ENCODE results near the gene ENKD1. TPM values are rescaled to one million over a fixed set of nuclear protein-coding genes. Genes with fewer than 3 reads are reported as not detected.

Gene ENKD1
- total RNA-seq, 1 experiment from 2014 or later: 11.9 TPM

GRCh38 chr16:67683767-67684166 is 17.2 kb upstream of the ENKD1 start:
- POLR2A ChIA-PET: no interaction called here
- ATAC-seq (no peak), DNase-seq (ENCODE audit: low spot score) (no peak)
- Mint-ChIP-seq H3K27me3 (ENCODE audit: low read depth) (no peaks in the 10 kb centered on the region), H3K36me3 (peaks cover 16% of the 10 kb centered on the region), H3K27ac (no peak overlapping the region), H3K4me3 (no peak overlapping the region), H3K4me1 (no peaks in the 10 kb centered on the region), H3K9me3 (no peaks in the 10 kb centered on the region)
- CTCF ChIA-PET: interaction anchor here (1.6 kb wide), 1 partner anchor 163 kb away, joined by 5 read pairs; no protein-coding TSS in a partner anchor
- no peak for TF ChIP-seq ZNF219 (CRISPR knock-in tag; IDR thresholded peaks at IDR 0.05; ENCODE audit: borderline replicate concordance)
- no peak for TF ChIP-seq IRF2 (CRISPR knock-in tag; IDR thresholded peaks at IDR 0.05; ENCODE audit: borderline replicate concordance, low read depth)
- TF ChIP-seq SOX15 (CRISPR knock-in tag; IDR thresholded peaks at IDR 0.05): no peak
- no peak for TF ChIP-seq HMGA2 (CRISPR knock-in tag; IDR thresholded peaks at IDR 0.05)
- TF ChIP-seq NFATC4 (CRISPR knock-in tag; IDR thresholded peaks at IDR 0.05): no peak
- TF ChIP-seq, protein P1, sequence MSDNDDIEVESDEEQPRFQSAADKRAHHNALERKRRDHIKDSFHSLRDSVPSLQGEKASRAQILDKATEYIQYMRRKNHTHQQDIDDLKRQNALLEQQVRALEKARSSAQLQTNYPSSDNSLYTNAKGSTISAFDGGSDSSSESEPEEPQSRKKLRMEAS (CRISPR knock-in tag; IDR thresholded peaks at IDR 0.05): no peak
- no peak for TF ChIP-seq GABPB1 (CRISPR knock-in tag; IDR thresholded peaks at IDR 0.05)
- no peak for TF ChIP-seq PRDM15 (CRISPR knock-in tag; IDR thresholded peaks at IDR 0.05)
- no peak for TF ChIP-seq NR2C2 (CRISPR knock-in tag; IDR thresholded peaks at IDR 0.05)
- TF ChIP-seq ATF1 (CRISPR knock-in tag; IDR thresholded peaks at IDR 0.05): no peak
- no peak for TF ChIP-seq JUN (CRISPR knock-in tag; IDR thresholded peaks at IDR 0.05)

- Mint-ChIP-seq H3K4me1 (no peaks in the 10 kb centered on the region), H3K27me3 (ENCODE audit: low read depth) (no peaks in the 10 kb centered on the region), H3K27ac (no peak overlapping the region), H3K4me3 (no peak overlapping the region), H3K9me3 (no peaks in the 10 kb centered on the region), H3K36me3 (peaks cover 10% of the 10 kb centered on the region)
- ATAC-seq (no peak), DNase-seq (ENCODE audit: low spot score) (no peak)
- ChIA-PET CTCF (interaction anchor here (0.6 to 2.6 kb wide), 3 partner anchors 8 to 136 kb away, joined by 4 to 9 read pairs (median 6); no protein-coding TSS in a partner anchor), POLR2A (interaction anchor here (0.6 kb wide), 1 partner anchor 28 kb away, joined by 3 read pairs; no protein-coding TSS in a partner anchor)
- TF ChIP-seq ZNF121 (CRISPR knock-in tag; IDR thresholded peaks at IDR 0.05) (peak; percentile 59; the same call in 1 of the 2 replicates), SP1 (CRISPR knock-in tag; conservative IDR thresholded peaks at IDR 0.05) (no peak)
Measured at GRCh38 chr16:67679935-67680897, 13.7 kb upstream of the ENKD1 start.

DNA sequence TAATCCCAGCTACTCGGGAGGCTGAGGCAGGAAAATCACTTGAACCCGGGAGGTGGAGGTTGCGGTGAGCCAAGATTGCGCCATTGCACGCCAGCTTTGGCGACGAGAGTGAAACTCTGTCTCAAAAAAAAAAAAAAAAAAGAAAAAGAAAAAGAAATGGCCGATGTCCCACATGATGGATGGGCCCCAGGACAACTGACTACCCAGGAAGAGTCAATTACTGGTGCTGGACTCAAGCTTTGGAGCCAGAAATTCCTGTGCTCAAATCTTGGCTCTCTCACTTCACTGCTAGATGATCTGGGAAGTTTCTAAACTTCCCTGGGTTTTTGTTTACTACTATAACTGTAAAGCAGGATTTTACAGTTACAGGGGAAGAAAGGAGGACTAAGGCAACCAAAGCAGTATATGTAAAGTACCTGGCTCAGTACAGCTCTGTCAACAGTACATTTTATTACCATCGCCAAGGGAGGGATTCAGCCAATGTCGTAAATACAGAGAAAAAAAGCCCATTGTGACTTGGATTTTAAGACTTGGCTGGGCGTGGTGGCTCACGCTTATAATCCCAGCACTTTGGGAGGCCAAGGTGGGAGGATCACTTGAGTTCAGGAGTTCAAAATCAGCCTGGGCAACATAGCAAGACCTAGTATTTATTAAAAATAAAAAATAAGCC is 11.9 kb upstream of the ENKD1 start:
- DNase-seq (ENCODE audit: low spot score) (no peak), ATAC-seq (no peak)
- POLR2A ChIA-PET: interaction anchor here (0.7 kb wide), 1 partner anchor 95 kb away, joined by 5 read pairs; no protein-coding TSS in a partner anchor
- TF ChIP-seq ZNF121 (CRISPR knock-in tag; IDR thresholded peaks at IDR 0.05) (no peak), NR3C1 (CRISPR knock-in tag; conservative IDR thresholded peaks at IDR 0.05; ENCODE audit: low read depth) (no peak)
- TF ChIP-seq, protein P1 (CRISPR knock-in tag; IDR thresholded peaks at IDR 0.05): no peak
- TF ChIP-seq, protein P2, sequence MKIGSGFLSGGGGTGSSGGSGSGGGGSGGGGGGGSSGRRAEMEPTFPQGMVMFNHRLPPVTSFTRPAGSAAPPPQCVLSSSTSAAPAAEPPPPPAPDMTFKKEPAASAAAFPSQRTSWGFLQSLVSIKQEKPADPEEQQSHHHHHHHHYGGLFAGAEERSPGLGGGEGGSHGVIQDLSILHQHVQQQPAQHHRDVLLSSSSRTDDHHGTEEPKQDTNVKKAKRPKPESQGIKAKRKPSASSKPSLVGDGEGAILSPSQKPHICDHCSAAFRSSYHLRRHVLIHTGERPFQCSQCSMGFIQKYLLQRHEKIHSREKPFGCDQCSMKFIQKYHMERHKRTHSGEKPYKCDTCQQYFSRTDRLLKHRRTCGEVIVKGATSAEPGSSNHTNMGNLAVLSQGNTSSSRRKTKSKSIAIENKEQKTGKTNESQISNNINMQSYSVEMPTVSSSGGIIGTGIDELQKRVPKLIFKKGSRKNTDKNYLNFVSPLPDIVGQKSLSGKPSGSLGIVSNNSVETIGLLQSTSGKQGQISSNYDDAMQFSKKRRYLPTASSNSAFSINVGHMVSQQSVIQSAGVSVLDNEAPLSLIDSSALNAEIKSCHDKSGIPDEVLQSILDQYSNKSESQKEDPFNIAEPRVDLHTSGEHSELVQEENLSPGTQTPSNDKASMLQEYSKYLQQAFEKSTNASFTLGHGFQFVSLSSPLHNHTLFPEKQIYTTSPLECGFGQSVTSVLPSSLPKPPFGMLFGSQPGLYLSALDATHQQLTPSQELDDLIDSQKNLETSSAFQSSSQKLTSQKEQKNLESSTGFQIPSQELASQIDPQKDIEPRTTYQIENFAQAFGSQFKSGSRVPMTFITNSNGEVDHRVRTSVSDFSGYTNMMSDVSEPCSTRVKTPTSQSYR (CRISPR knock-in tag; IDR thresholded peaks at IDR 0.05): no peak
- Mint-ChIP-seq H3K4me1 (no peaks in the 10 kb centered on the region; the same call in 1 of the 2 replicates), H3K36me3 (peaks cover 3% of the 10 kb centered on the region; the same call in 1 of the 2 replicates), H3K27me3 (ENCODE audit: low read depth) (no peaks in the 10 kb centered on the region), H3K27ac (peak overlapping the region; percentile 73), H3K4me3 (no peak overlapping the region), H3K9me3 (no peaks in the 10 kb centered on the region)
- CTCF ChIA-PET: interaction anchor here (1.1 to 1.4 kb wide), 2 partner anchors 15 to 138 kb away, joined by 3 read pairs; no protein-coding TSS in a partner anchor

All from WTC11 (cell line).